ENCODE data around the gene ADGRG3.

- TF ChIP-seq CTCF (IDR thresholded peaks at IDR 0.05) (no peak), POLR2A (IDR thresholded peaks at IDR 0.05) (no peak)
Observed at GRCh38 chr16:57730771-57731730, 62.9 kb downstream of the ADGRG3 start.
